Astrocyte of the spinal cord (primary cell): Measurements from ENCODE around the gene MCFD2.
"Not testable (repeated sequence)": the region's sequence is repeated elsewhere in the genome, so short reads cannot be mapped to it uniquely, and the experiment has no call there.

Source experiments
- DNase-seq: peaks from one replicate; pipeline ENCODE4 v3.0.0; 2011; ENCODE audit warnings: low read depth, low spot score
- H3K4me3 ChIP-seq: 2 replicates; pipeline ENCODE4 v1.5.1; 2011; ENCODE audit warnings: low read depth, mild to moderate bottlenecking, low read length, moderate library complexity
- in situ Hi-C: cut with HindIII; loops from 2 replicates; pipeline ENCODE4 v1.10.0; 2017; ENCODE audit warnings: low sequenced_read_pairs
- TF ChIP-seq, protein P1 (sequence below): IDR thresholded peaks from 2 replicates; pipeline ENCODE4 v1.5.1; 2012; ENCODE audit warnings: low read depth, mild to moderate bottlenecking, low read length, inconsistent platforms

MCFD2 gene

GRCh38 chr2:46878886-46879285 lies 36.7 kb downstream of the MCFD2 start:
- TF ChIP-seq, protein P1, sequence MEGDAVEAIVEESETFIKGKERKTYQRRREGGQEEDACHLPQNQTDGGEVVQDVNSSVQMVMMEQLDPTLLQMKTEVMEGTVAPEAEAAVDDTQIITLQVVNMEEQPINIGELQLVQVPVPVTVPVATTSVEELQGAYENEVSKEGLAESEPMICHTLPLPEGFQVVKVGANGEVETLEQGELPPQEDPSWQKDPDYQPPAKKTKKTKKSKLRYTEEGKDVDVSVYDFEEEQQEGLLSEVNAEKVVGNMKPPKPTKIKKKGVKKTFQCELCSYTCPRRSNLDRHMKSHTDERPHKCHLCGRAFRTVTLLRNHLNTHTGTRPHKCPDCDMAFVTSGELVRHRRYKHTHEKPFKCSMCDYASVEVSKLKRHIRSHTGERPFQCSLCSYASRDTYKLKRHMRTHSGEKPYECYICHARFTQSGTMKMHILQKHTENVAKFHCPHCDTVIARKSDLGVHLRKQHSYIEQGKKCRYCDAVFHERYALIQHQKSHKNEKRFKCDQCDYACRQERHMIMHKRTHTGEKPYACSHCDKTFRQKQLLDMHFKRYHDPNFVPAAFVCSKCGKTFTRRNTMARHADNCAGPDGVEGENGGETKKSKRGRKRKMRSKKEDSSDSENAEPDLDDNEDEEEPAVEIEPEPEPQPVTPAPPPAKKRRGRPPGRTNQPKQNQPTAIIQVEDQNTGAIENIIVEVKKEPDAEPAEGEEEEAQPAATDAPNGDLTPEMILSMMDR: no peak
- in situ Hi-C loops: no loop called here
- DNase-seq: peak; percentile 72
- H3K4me3 ChIP-seq: no peak overlapping the region

DNA sequence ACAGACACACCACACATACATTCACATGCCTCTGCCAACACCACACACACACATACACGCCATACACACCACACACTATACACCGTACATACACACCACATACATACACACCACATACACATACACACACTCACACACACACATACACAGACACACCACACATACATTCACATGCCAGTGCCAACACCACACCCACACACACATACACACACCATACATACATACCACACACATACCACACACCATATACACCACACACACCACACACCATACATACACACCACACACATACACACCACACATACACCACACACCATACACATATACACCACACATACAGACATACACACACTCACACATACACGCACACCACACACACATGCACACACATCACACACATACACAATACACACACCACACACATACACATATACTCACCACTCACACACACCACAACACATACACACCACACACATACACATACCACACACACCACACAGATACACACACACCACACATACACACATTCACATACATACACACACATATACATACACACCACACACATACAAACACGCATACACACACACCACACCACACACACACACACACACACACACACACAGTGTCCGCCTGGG lies 37.2 kb downstream of the MCFD2 start:
- TF ChIP-seq, protein P1: no peak
- H3K4me3 ChIP-seq: no peak overlapping the region
- no peak for DNase-seq
- in situ Hi-C loops: no loop called here

GRCh38 chr2:46877619-46878113 lies 37.9 kb downstream of the MCFD2 start:
- in situ Hi-C loops: no loop called here
- H3K4me3 ChIP-seq: no peak overlapping the region
- DNase-seq: no peak
- TF ChIP-seq, protein P1: no peak

- TF ChIP-seq, protein P1: peak; percentile 58
- H3K4me3 ChIP-seq: no peak overlapping the region
- peak; percentile 88 for DNase-seq
- in situ Hi-C loops: no loop called here
These were observed 38.7 kb downstream of the MCFD2 start for GRCh38 chr2:46876741-46877384.

GRCh38 chr2:46875962-46876689 lies 39.5 kb downstream of the MCFD2 start:
- DNase-seq, H3K4me3 ChIP-seq, in situ Hi-C loops: not testable (repeated sequence)

GRCh38 chr2:46875226-46875899 lies 40.2 kb downstream of the MCFD2 start:
- in situ Hi-C loops: no loop called here
- H3K4me3 ChIP-seq: no peak overlapping the region
- DNase-seq: no peak
- TF ChIP-seq, protein P1: no peak
